ENCODE results near the gene ACTR6. TPM values are rescaled to one million over a fixed set of nuclear protein-coding genes. Genes with fewer than 3 reads are reported as not detected.

ACTR6 gene
- total and polyA plus RNA-seq, 2 donors (not counting 3 experiments of a cell fraction or from before 2014, with no cell fraction given) = 7.5 to 23.2 TPM

- H3K9ac ChIP-seq (replicated peaks; ENCODE audit: extremely low read depth, insufficient read depth, low read length) = no peak overlapping the region
- H2AFZ ChIP-seq (ENCODE audit: low read depth, low read length) = no peak overlapping the region
- H3K79me2 ChIP-seq (ENCODE audit: control insufficient read depth, insufficient read depth, low read length) = no peaks in the 10 kb centered on the region
- H3K27ac ChIP-seq (ENCODE audit: insufficient read depth, low read depth, low read length) = no peak overlapping the region
- dilution Hi-C loops (cut with MboI; ENCODE audit: extremely low pct_ligation_motif_present, low sequenced_read_pairs) = no loop called here
- no peaks in the 10 kb centered on the region for H3K4me1 ChIP-seq (ENCODE audit: control insufficient read depth, extremely low read depth, insufficient read depth, low read length)
- no peak for TF ChIP-seq MYC (IDR thresholded peaks at IDR 0.05; ENCODE audit: low read depth, low read length)
- no peak for TF ChIP-seq JUN (IDR thresholded peaks at IDR 0.05; ENCODE audit: borderline replicate concordance, insufficient read depth, insufficient read length, low read depth)
- TF ChIP-seq EZH2 (IDR thresholded peaks at IDR 0.05; ENCODE audit: borderline replicate concordance, low read depth, low read length, severe bottlenecking) = no peak
- no peak for TF ChIP-seq POLR2A (IDR thresholded peaks at IDR 0.05; ENCODE audit: low read depth, low read length)
- TF ChIP-seq CTCF (IDR thresholded peaks at IDR 0.05; ENCODE audit: extremely low read depth in 1 of 2, insufficient read depth in 1 of 2, low read depth in 1 of 2, low read length in 2 of 2) = no peak
- no peak for TF ChIP-seq GATA2 (IDR thresholded peaks at IDR 0.05; ENCODE audit: insufficient read depth, insufficient read length, low read depth, low read length)
- TF ChIP-seq FOS (IDR thresholded peaks at IDR 0.05; ENCODE audit: borderline replicate concordance, insufficient read depth, low read length) = no peak
- TF ChIP-seq POLR2AphosphoS5 (IDR thresholded peaks at IDR 0.05; ENCODE audit: insufficient read depth, low read depth, low read length) = no peak
- intact Hi-C loops (cut with micrococcal nuclease) = no loop called here
- H4K20me1 ChIP-seq (replicated peaks; ENCODE audit: control insufficient read depth, extremely low read depth, insufficient read depth, low read length) = no peaks in the 10 kb centered on the region
- no peaks in the 10 kb centered on the region for H3K9me1 ChIP-seq (replicated peaks; ENCODE audit: control insufficient read depth, extremely low read depth, insufficient read depth, low read length)
- H3K36me3 ChIP-seq (ENCODE audit: control insufficient read depth in 2 of 2, extremely low read depth in 1 of 2, insufficient read depth in 2 of 2, low read length in 2 of 2) = no peaks in the 10 kb centered on the region
- ChIA-PET CTCF (interaction anchor here (1.1 kb wide), 1 partner anchor 20 kb away, joined by 3 read pairs; no protein-coding TSS in a partner anchor), POLR2A (no interaction called here)
- no TSS peak for BruUV-seq (replicated peaks)
- no peaks in the 10 kb centered on the region for H3K27me3 ChIP-seq (ENCODE audit: control insufficient read depth in 2 of 2, insufficient read depth in 2 of 2, low read length in 2 of 2)
- DNase-seq (ENCODE audit: low read depth, low spot score) (no peak), FAIRE-seq (no peak)
- H3K4me2 ChIP-seq (ENCODE audit: insufficient read depth, low read length) = no peak overlapping the region
- no peaks in the 10 kb centered on the region for H3K9me3 ChIP-seq (replicated peaks; ENCODE audit: control insufficient read depth, insufficient read depth, low read length)
- no peak overlapping the region for H3K4me3 ChIP-seq (replicated peaks in 1 of 3; ENCODE audit: insufficient read depth in 1 of 3, low read depth in 1 of 3, low read length in 3 of 3)
Measured at GRCh38 chr12:100254876-100255275, 54.3 kb downstream of the ACTR6 start.

All from endothelial cell of umbilical vein (primary cell).